ENCODE results near the gene PCYT2. TPM values are rescaled to one million over a fixed set of nuclear protein-coding genes. Genes with fewer than 3 reads are reported as not detected.

Gene PCYT2
- total RNA-seq, 2 donors from 2014 or later, result 10.1 to 26.8 TPM

DNA sequence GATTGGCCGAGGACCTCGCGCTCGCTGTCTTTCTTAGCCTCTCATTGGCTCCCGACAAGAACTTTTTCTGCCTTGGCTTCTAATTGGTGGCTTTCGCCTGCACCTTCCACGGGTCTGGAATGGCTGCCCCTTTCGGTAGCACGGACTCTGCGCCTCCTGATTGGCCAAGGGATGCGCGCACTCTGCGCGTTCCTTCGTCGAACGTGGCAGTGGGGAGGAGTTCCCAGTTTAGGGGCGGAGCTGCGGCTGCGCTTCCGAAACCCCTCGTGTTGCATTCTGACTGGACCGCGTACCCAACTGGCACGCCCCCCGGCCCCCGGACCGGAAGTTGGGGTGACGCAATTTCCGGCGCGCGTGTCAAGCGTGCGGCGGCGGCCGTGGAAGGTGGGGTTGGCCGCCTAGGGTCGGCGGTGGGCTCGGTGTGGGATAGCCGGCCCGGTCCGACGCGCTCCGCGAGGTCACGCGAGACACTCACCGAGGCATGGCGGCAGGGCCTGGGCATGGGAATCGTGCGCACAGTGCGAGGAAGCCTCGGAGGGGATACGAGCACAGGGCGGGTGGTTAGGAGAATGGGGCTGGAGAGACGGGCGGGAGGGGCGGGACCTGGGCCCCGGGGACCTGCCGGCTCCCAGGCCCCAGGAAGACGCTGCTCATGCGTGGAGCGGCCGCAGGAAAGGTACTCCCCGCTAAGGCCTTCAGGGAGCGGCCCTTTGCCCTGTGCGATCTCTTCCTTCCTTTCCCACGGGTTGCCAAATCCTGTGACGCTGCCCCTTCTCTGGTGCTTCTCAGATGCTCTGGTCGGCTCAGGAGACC, 50.2 kb downstream of the PCYT2 start:
- Mint-ChIP-seq H3K4me3 (peak overlapping the region; percentile 92), H3K27me3 (no peaks in the 10 kb centered on the region), H3K27ac (peak overlapping the region; percentile 99), H3K9me3 (no peaks in the 10 kb centered on the region), H3K4me1 (peaks cover 18% of the 10 kb centered on the region), H3K36me3 (ENCODE audit: low read depth) (peaks cover 95% of the 10 kb centered on the region)
- ATAC-seq (replicated peaks), result peak; percentile 87

DNA sequence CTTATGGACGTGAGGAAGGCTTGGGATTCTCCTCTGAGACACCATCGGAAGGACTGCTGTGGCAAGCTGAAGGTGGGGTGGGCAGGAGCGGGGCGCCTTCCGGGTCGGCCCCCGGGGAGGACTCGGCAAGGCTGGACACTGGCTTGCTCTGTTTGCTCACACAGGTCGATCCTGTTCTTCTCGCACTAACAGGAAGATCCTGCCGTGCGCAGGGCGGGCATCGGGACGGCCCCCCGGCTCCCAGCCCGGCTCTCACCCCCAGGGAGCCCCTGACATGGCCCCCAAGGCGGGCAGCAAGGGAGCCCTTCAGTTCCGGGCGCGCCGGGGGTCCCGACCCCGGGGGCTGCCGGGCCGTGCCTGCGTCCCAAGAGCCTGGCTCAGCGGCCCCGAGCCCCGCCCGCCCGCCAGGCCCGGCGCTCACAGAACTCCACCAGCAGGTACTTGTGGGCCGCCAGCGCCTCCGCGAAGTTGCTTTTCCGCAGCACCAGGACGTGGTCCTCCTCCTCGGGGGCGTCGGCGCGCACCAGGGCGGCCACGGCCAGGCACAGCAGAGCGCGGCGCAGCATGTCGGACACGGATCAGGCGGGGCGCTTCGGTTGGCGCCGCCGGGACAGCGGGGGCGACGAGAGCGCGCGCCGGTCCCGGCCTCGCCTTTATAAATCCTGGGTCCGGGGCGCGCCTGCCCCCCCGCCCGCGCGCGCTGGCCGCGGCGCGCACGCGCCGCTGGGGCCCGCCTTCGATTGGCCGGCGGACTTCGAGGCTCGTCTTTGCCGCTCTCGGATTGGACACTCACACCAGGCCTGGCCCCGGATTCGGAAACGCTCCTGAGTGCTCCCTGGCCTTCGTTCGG, 51.1 kb downstream of the PCYT2 start, which contains the start of gene P4HB:
Gene P4HB (minus strand): TSS at position 630 of the 850 bp plus-strand sequence. CDS start 64 bp downstream, at position 566.
- H3K4me3 Mint-ChIP-seq, result peak within 1 kb of the TSS; percentile 92
- H3K36me3 Mint-ChIP-seq (ENCODE audit: low read depth), result peaks cover 95% of the 10 kb centered on the region
- H3K4me1 Mint-ChIP-seq, result peaks cover 18% of the 10 kb centered on the region
- H3K9me3 Mint-ChIP-seq, result no peaks in the 10 kb centered on the region
- peak within 1 kb of the TSS; percentile 99 for H3K27ac Mint-ChIP-seq
- no peak for ATAC-seq (replicated peaks)
- no peaks in the 10 kb centered on the region for H3K27me3 Mint-ChIP-seq

DNA sequence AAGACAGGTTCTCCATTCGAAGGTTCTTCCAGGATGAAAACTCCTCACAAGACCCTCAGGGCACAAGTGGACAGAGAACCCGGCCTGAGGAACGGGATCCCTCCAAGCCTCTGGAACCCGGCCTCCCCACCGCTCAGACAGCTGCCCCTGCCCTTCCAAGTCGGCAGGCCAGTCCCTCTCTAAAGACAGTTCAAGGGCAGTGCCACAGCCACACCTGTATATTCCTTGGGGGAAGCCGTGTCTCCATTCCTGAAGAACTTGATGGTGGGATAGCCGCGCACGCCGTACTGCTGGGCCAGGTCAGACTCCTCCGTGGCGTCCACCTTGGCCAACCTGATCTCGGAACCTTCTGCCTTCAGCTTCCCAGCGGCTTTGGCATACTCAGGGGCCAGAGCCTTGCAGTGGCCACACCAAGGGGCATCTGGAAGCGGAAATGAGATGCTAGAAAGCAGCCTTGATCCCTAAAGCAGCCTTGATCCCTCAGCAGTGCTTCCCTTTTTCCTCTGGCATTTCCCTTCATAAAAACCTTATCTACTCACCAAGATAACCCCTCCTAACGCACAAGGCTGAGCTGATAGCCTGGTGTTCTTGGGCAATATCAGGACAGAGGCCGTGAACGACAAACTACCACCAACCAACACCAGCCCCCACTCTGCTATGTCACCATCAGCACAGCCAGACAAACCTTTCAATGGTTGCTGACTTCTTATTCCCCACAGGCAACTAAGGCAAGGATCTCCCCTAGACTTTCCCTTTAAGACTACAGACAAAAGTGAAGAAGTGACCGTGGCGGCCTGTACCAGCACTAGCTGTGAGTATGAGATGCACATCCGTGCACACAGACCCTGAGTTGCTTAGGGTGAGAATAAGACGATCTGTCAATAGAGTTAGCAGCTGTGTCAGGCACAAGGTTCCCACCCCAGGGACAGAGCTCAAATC, 52.0 kb downstream of the PCYT2 start:
- Mint-ChIP-seq H3K9me3 (no peaks in the 10 kb centered on the region), H3K4me3 (peak overlapping the region; percentile 92), H3K36me3 (ENCODE audit: low read depth) (peaks cover 95% of the 10 kb centered on the region), H3K4me1 (peaks cover 18% of the 10 kb centered on the region), H3K27me3 (no peaks in the 10 kb centered on the region), H3K27ac (peak overlapping the region; percentile 86)
- no peak for ATAC-seq (replicated peaks)

DNA sequence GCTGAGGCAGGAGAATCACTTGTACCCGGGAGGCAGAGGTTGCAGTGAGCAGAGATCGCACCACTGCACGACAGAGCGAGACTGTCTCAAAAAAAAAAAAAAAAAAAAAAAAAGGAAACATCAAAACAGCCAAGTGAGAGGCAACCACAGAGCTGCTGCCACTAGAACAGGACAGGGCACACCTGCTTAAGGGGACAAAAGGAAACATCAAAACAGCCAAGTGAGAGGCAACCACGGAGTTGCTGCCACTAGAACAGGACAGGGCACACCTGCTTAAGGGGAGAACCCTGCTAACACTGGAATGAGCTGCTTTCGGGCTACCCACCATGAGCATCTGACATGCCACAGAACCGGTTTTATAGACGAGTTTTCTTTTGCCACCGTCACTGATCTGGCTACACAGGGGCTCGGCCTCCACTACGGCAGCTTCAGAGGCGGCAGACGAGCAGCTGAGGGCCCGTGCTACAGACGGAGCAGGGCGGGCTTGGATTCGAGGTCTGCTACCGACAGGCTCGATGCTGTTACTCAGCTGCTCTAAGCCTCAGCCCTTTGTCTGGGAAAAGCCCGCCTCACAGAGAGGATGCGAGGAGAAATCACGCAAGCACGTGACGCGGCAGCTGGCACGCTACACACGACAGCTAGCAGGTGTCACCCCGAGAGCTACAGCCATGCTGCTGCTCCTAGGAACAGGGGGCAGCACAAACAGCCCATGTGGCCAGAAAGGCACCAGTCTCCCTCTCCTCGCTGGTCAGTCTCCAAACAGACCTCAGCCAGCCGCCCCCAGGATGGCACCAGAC, 52.8 kb downstream of the PCYT2 start:
- ATAC-seq (replicated peaks), result no peak
- peak overlapping the region; percentile 92 for H3K4me3 Mint-ChIP-seq
- H3K27me3 Mint-ChIP-seq, result no peaks in the 10 kb centered on the region
- H3K36me3 Mint-ChIP-seq (ENCODE audit: low read depth), result peaks cover 95% of the 10 kb centered on the region
- H3K9me3 Mint-ChIP-seq, result no peaks in the 10 kb centered on the region
- peaks cover 13% of the 10 kb centered on the region for H3K4me1 Mint-ChIP-seq
- peak overlapping the region; percentile 20 for H3K27ac Mint-ChIP-seq

DNA sequence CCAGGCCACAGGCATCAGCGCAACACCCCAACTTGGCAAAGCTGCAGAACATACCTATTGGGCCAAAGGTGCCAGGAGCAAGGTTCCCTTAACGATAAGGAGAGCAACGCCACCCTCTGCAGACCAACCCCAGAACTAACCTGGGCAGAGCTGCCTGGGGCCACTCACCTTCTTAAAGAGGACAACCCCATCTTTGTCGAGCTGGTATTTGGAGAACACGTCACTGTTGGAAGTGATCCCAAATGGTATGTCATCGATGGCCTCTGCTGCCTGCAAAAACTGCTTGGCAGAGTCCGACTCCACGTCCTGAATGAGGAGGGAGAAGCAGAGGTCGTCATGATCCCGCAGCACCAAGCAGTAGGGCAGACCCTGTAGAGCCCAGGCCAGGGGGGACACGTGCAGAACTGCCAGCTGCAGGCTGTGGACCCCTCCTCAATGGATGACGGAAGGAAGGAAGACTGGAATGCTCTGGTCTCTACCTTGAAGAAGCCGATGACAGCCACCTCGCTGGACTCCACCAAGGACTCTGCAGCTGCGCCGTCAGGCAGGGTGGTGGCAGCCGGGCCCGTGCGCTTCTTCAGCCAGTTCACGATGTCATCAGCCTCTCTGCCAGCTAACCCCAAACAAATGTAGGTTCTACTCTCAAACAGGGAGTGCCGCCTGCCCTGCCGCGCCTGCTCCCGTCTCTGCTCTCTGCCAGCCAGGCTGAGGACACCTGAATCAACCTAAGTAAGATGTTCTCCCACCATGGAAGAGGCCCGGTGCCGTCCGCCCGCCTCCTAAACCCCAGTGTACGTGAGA, 56.0 kb downstream of the PCYT2 start:
- Mint-ChIP-seq H3K4me3 (no peak overlapping the region), H3K36me3 (ENCODE audit: low read depth) (peaks cover 98% of the 10 kb centered on the region), H3K4me1 (peaks cover 6% of the 10 kb centered on the region), H3K27me3 (no peaks in the 10 kb centered on the region), H3K27ac (no peak overlapping the region), H3K9me3 (no peaks in the 10 kb centered on the region)
- ATAC-seq (replicated peaks), result no peak

DNA sequence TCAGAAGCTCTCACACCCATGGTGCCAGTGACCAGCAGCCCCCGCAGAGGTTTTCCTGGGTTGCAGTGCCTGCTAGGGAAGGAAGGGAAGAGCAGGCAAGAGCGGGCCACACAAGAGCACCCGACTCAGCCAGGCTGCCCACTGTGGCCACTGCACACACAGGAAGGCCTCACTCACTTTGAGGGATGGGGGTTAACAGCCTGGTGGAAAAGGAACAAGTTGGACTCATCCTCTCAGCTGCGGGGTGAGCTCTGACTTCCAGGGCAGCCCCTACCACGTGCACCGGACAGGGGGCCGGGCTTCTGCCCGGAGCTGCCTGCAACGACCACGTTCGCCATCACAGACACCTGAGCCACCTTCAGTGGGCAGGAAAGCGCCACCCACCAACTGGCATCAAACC, 59.0 kb downstream of the PCYT2 start:
- Mint-ChIP-seq H3K9me3 (no peaks in the 10 kb centered on the region), H3K27ac (no peak overlapping the region), H3K4me1 (no peaks in the 10 kb centered on the region), H3K4me3 (no peak overlapping the region), H3K27me3 (no peaks in the 10 kb centered on the region), H3K36me3 (ENCODE audit: low read depth) (peaks cover 97% of the 10 kb centered on the region)
- ATAC-seq (replicated peaks), result no peak

DNA sequence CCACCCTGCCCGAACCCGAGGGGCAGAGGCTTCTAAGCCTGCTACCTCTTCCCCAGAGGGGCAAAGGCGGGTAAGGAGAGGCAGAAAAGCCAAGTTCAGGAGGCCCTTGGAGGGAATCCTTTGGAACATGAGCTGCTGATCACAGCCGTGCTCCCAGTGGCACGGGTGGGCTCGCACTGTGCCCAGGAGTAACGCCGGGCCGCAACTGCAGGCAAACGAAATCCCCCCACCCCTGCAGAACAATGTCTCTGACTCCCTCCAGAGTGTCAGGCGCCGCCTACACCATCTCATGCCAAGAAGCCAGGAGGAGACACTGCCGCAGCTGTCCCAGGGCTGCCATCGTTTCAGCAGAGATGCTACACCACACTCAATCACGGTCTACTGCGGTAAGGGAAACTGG, 59.8 kb downstream of the PCYT2 start:
- Mint-ChIP-seq H3K4me1 (no peaks in the 10 kb centered on the region), H3K9me3 (no peaks in the 10 kb centered on the region), H3K27ac (no peak overlapping the region), H3K36me3 (ENCODE audit: low read depth) (peaks cover 97% of the 10 kb centered on the region), H3K4me3 (no peak overlapping the region), H3K27me3 (no peaks in the 10 kb centered on the region)
- no peak for ATAC-seq (replicated peaks)

Other genes with a start within 250 kb of the PCYT2 start
- 10 to 100 TPM; 18.4 to 40.3 TPM for gene OXLD1, start 244.8 kb downstream of the PCYT2 start, total RNA-seq
- 10 to 100 TPM; 29.6 to 48.6 TPM for gene CCDC137, start 244.7 kb downstream of the PCYT2 start, total RNA-seq
- 10 to 100 TPM; 12.6 to 20.9 TPM for gene ARL16, start 227.6 kb downstream of the PCYT2 start, total RNA-seq
- 100 to 1,000 TPM; 118 to 130 TPM for gene HGS, start 227.4 kb downstream of the PCYT2 start, total RNA-seq
- gene MRPL12, start 208.0 kb downstream of the PCYT2 start, total RNA-seq, result 100 to 1,000 TPM in 1 of 2 donors, 10 to 100 TPM in 1; 50.7 to 108 TPM
- 10 to 100 TPM; 15.4 to 38.9 TPM for gene SLC25A10, start 199.1 kb downstream of the PCYT2 start, total RNA-seq
- under 1 TPM in 1 of 2 donors, not detected in 1; 0.26 TPM for gene GCGR, start 107.2 kb downstream of the PCYT2 start, total RNA-seq
- 10 to 100 TPM; 45.7 to 94.4 TPM for gene MCRIP1, start 78.1 kb downstream of the PCYT2 start, total RNA-seq
- gene PPP1R27, start 76.3 kb downstream of the PCYT2 start, total RNA-seq, result not detected
- gene P4HB, start 50.9 kb downstream of the PCYT2 start, total RNA-seq, result 100 to 1,000 TPM; 506 to 602 TPM
- gene ARHGDIA, start 40.1 kb downstream of the PCYT2 start, total RNA-seq, result 100 to 1,000 TPM; 384 to 814 TPM
- gene ALYREF, start 19.8 kb downstream of the PCYT2 start, total RNA-seq, result 100 to 1,000 TPM; 103 to 251 TPM
- gene ANAPC11, start 19.7 kb downstream of the PCYT2 start, total RNA-seq, result 100 to 1,000 TPM; 103 to 123 TPM
- under 1 TPM; 0.17 to 0.53 TPM for gene NPB, start 9.2 kb downstream of the PCYT2 start, total RNA-seq
- 10 to 100 TPM; 41.3 to 47.5 TPM for gene SIRT7, start 6.8 kb upstream of the PCYT2 start, total RNA-seq
- gene MAFG, start 16.3 kb upstream of the PCYT2 start, total RNA-seq, result 10 to 100 TPM; 28.9 to 32.6 TPM
- 10 to 100 TPM; 25.1 to 40.6 TPM for gene PYCR1, start 25.9 kb upstream of the PCYT2 start, total RNA-seq
- gene MYADML2, start 35.8 kb upstream of the PCYT2 start, total RNA-seq, result not detected
- 1 to 10 TPM in 1 of 2 donors, under 1 TPM in 1; 0.17 to 6.8 TPM for gene NOTUM, start 49.8 kb upstream of the PCYT2 start, total RNA-seq
- gene ASPSCR1, start 66.2 kb upstream of the PCYT2 start, total RNA-seq, result 10 to 100 TPM; 22.3 to 30.3 TPM
- 100 to 1,000 TPM in 1 of 2 donors, 10 to 100 TPM in 1; 66.1 to 102 TPM for gene CENPX, start 111.5 kb upstream of the PCYT2 start, total RNA-seq
- 10 to 100 TPM; 14.0 to 23.9 TPM for gene LRRC45, start 111.9 kb upstream of the PCYT2 start, total RNA-seq
- 1 to 10 TPM; 6.6 to 7.7 TPM for gene RAC3, start 120.3 kb upstream of the PCYT2 start, total RNA-seq
- gene DCXR, start 126.3 kb upstream of the PCYT2 start, total RNA-seq, result 10 to 100 TPM; 63.1 to 91.0 TPM
- gene RFNG, start 140.4 kb upstream of the PCYT2 start, total RNA-seq, result 10 to 100 TPM; 21.1 to 25.2 TPM
- 10 to 100 TPM; 46.2 to 97.2 TPM for gene GPS1, start 140.5 kb upstream of the PCYT2 start, total RNA-seq
- 100 to 1,000 TPM in 1 of 2 donors, 10 to 100 TPM in 1; 59.7 to 129 TPM for gene DUS1L, start 154.4 kb upstream of the PCYT2 start, total RNA-seq
- 100 to 1,000 TPM; 109 to 242 TPM for gene FASN, start 186.8 kb upstream of the PCYT2 start, total RNA-seq

Measured in activated T-helper 17 cell treated with anti-CD3 and anti-CD28 coated beads, Interleukin-2, amount 50 U/mL, for 72 hours (primary cell).